Measurements from ENCODE around the gene ESYT1.

The ESYT1 gene

GRCh38 chr12:56157201-56158028, 29.3 kb downstream of the ESYT1 start:
- peak; percentile 65 for DNase-seq

- peak; percentile 98 for DNase-seq
Observed at GRCh38 chr12:56158029-56158925, 30.2 kb downstream of the ESYT1 start, which contains the start of gene MYL6. MYL6 (plus strand) TSS chr12:56158359; CDS start chr12:56158402, 43 bp downstream.

- DNase-seq = peak; percentile 54
Observed at GRCh38 chr12:56158926-56159461, 30.9 kb downstream of the ESYT1 start.

- DNase-seq = peak; percentile 19
Observed at GRCh38 chr12:56159482-56160192, 31.6 kb downstream of the ESYT1 start.

GRCh38 chr12:56160193-56160763, 32.2 kb downstream of the ESYT1 start:
- peak; percentile 75 for DNase-seq

- DNase-seq = no peak
Observed at GRCh38 chr12:56160894-56161689, 33.0 kb downstream of the ESYT1 start.

- no peak for DNase-seq
Observed at GRCh38 chr12:56161690-56162351, 33.8 kb downstream of the ESYT1 start.

- no peak for DNase-seq
Observed at GRCh38 chr12:56162468-56163290, 34.6 kb downstream of the ESYT1 start.

GRCh38 chr12:56163533-56164344, 35.7 kb downstream of the ESYT1 start:
- no peak for DNase-seq

- DNase-seq = no peak
Observed at GRCh38 chr12:56164345-56164729, 36.3 kb downstream of the ESYT1 start.

- no peak for DNase-seq
Observed at GRCh38 chr12:56165369-56165768, 37.3 kb downstream of the ESYT1 start.

GRCh38 chr12:56169229-56169759, 41.2 kb downstream of the ESYT1 start:
- DNase-seq = no peak

GRCh38 chr12:56172839-56173238, 44.8 kb downstream of the ESYT1 start:
- no peak for DNase-seq

- no peak for DNase-seq
Observed at GRCh38 chr12:56178347-56178746, 50.3 kb downstream of the ESYT1 start.

- no peak for DNase-seq
Observed at GRCh38 chr12:56186957-56187356, 58.9 kb downstream of the ESYT1 start.

- peak; percentile 31 for DNase-seq
Observed at GRCh38 chr12:56188131-56188777, 60.2 kb downstream of the ESYT1 start.

- DNase-seq = peak; percentile 22
Observed at GRCh38 chr12:56188778-56189098, 60.7 kb downstream of the ESYT1 start.

Data from activated CD4-positive, alpha-beta T cell treated with anti-CD3 and anti-CD28 coated beads, Interleukin-2, Interleukin-6, amounts not matched to agents 100 ng/mL and 50 ng/mL, durations not matched to agents 16 hours and 8 hours (primary cell).